Trophoblast cell (in vitro differentiated cells and primary cell): ENCODE results near the gene SOX3.

ENCODE experiments used
- DNase-seq, 2 donors: peaks; one replicate each; pipeline ENCODE4 v3.0.0-alpha.2; 2016
- H2AFZ ChIP-seq: 2 replicates; pipeline ENCODE4 v1.6.1; 2013; ENCODE audit warnings: low read length, moderate library complexity, mild to moderate bottlenecking; ENCODE audit not compliant: insufficient read depth, poor library complexity
- H2AK5ac ChIP-seq: 2 replicates; pipeline ENCODE4 v1.6.1; 2013; ENCODE audit warnings: mild to moderate bottlenecking, low read length
- H2BK120ac ChIP-seq: 2 replicates; pipeline ENCODE4 v1.6.1; 2013; ENCODE audit warnings: low read length, mild to moderate bottlenecking, moderate library complexity; ENCODE audit not compliant: insufficient read depth, poor library complexity
- H2BK12ac ChIP-seq: 2 replicates; pipeline ENCODE4 v1.6.1; 2013; ENCODE audit warnings: mild to moderate bottlenecking, low read length, moderate library complexity
- H2BK5ac ChIP-seq: 2 replicates; pipeline ENCODE4 v1.6.1; 2013; ENCODE audit warnings: low read length, low read depth, moderate library complexity, mild to moderate bottlenecking; ENCODE audit not compliant: poor library complexity
- H3K14ac ChIP-seq: 2 replicates; pipeline ENCODE4 v1.6.1; 2013; ENCODE audit warnings: mild to moderate bottlenecking, low read length
- H3K18ac ChIP-seq: 2 replicates; pipeline ENCODE4 v1.6.1; 2013; ENCODE audit warnings: mild to moderate bottlenecking, low read length
- H3K23ac ChIP-seq: 2 replicates; pipeline ENCODE4 v1.6.1; 2013; ENCODE audit warnings: low read length
- H3K27ac ChIP-seq: 2 replicates; pipeline ENCODE4 v1.5.1; 2013; ENCODE audit warnings: low read depth, mild to moderate bottlenecking, inconsistent platforms, low read length, moderate library complexity
- H3K27me3 ChIP-seq: 2 replicates; pipeline ENCODE4 v1.6.1; 2013; ENCODE audit warnings: inconsistent platforms, mild to moderate bottlenecking, low read length, moderate library complexity; ENCODE audit not compliant: insufficient read depth
- H3K36me3 ChIP-seq, 2 experiments: 1 replicate in 1 of 2; 2 replicates in 1 of 2; pipeline ENCODE4 v1.6.1; 2013; ENCODE audit warnings: low read length in 2 of 2, mild to moderate bottlenecking in 2 of 2, moderate library complexity in 1 of 2; ENCODE audit not compliant: insufficient read depth in 2 of 2, control insufficient read depth in 1 of 2
- H3K4ac ChIP-seq: 2 replicates; pipeline ENCODE4 v1.6.1; 2013; ENCODE audit warnings: low read depth, mild to moderate bottlenecking, low read length, moderate library complexity
- H3K4me1 ChIP-seq, 2 experiments: 1 replicate in 1 of 2; 2 replicates in 1 of 2; pipeline ENCODE4 v1.6.1; 2013; ENCODE audit warnings: low read length in 2 of 2, mild to moderate bottlenecking in 2 of 2, moderate library complexity in 1 of 2; ENCODE audit not compliant: insufficient read depth in 2 of 2, control insufficient read depth in 1 of 2
- H3K4me2 ChIP-seq: 2 replicates; pipeline ENCODE4 v1.6.1; 2013; ENCODE audit warnings: inconsistent platforms, mild to moderate bottlenecking, low read length, moderate library complexity
- H3K4me3 ChIP-seq: 2 replicates; pipeline ENCODE4 v1.5.1; 2013; ENCODE audit warnings: mild to moderate bottlenecking, low read depth, low read length, inconsistent platforms
- H3K79me1 ChIP-seq: one replicate; pipeline ENCODE4 v1.6.1; 2013; ENCODE audit warnings: low read length
- H3K79me2 ChIP-seq: 2 replicates; pipeline ENCODE4 v1.6.1; 2013; ENCODE audit warnings: low read length, mild to moderate bottlenecking; ENCODE audit not compliant: control insufficient read depth, insufficient read depth, poor library complexity
- H3K9ac ChIP-seq: 2 replicates; pipeline ENCODE4 v1.6.1; 2013; ENCODE audit warnings: mild to moderate bottlenecking, low read length
- H3K9me3 ChIP-seq: 2 replicates; pipeline ENCODE4 v1.6.1; 2013; ENCODE audit warnings: low read depth, mild to moderate bottlenecking, control low read depth, inconsistent platforms, low read length; ENCODE audit not compliant: insufficient read depth
- H4K12ac ChIP-seq: 2 replicates; pipeline ENCODE4 v1.6.1; 2013; ENCODE audit warnings: low read depth, mild to moderate bottlenecking, low read length, moderate library complexity
- H4K8ac ChIP-seq: 2 replicates; pipeline ENCODE4 v1.6.1; 2013; ENCODE audit warnings: low read depth, mild to moderate bottlenecking, low read length, moderate library complexity
- H4K91ac ChIP-seq: one replicate; pipeline ENCODE4 v1.6.1; 2013; ENCODE audit warnings: low read depth, mild to moderate bottlenecking, low read length, moderate library complexity
- WGBS: extraction: QIAGEN DNeasy Blood & Tissue Kit; methylation state at CpG from one replicate; pipeline ENCODE4 v1.1.7; 2013; ENCODE audit warnings: missing lambda C conversion rate; ENCODE audit not compliant: insufficient read length, insufficient coverage; ENCODE audit errors: extremely low coverage; 5-methylcytosine and 5-hydroxymethylcytosine counted together

SOX3 gene

DNA sequence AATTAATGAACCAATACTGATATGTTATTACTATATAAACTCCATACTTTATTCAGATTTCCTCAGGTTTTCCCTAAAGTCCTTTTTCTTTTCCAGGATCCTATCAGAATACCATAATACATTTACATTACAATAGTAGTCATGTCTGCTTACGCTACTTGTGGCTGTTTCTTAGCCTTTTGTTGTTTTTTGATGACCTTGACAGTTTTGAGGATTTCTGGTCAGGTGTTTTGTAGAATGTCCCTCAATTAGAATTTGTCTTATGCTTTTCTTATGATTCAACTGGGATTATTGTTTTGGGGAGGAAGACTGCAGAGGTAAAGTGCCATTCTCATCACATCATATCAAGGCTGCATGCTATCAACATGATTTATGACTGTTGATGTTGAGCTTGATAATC, 9.1 kb downstream of the SOX3 start:
- Histone ChIP-seq H3K27me3 (peaks cover 2% of the 10 kb centered on the region), H2BK120ac (no peak overlapping the region), H3K9me3 (no peaks in the 10 kb centered on the region), H2AFZ (no peak overlapping the region), H3K9ac (no peak overlapping the region), H2BK5ac (no peak overlapping the region), H2BK12ac (no peak overlapping the region), H3K14ac (no peak overlapping the region), H3K4me1 (no peaks in the 10 kb centered on the region), H3K4ac (no peak overlapping the region), H3K18ac (no peak overlapping the region), H4K12ac (no peak overlapping the region), H3K79me1 (no peaks in the 10 kb centered on the region), H3K36me3 (no peaks in the 10 kb centered on the region), H3K23ac (no peak overlapping the region), H4K91ac (no peak overlapping the region), H3K27ac (no peak overlapping the region), H3K4me2 (no peak overlapping the region), H3K4me3 (no peak overlapping the region), H3K79me2 (no peaks in the 10 kb centered on the region), H2AK5ac (no peak overlapping the region), H4K8ac (no peak overlapping the region)
- no CpG with 5 or more reads among the region's 1 CpG for WGBS
- DNase-seq: no peak

DNA sequence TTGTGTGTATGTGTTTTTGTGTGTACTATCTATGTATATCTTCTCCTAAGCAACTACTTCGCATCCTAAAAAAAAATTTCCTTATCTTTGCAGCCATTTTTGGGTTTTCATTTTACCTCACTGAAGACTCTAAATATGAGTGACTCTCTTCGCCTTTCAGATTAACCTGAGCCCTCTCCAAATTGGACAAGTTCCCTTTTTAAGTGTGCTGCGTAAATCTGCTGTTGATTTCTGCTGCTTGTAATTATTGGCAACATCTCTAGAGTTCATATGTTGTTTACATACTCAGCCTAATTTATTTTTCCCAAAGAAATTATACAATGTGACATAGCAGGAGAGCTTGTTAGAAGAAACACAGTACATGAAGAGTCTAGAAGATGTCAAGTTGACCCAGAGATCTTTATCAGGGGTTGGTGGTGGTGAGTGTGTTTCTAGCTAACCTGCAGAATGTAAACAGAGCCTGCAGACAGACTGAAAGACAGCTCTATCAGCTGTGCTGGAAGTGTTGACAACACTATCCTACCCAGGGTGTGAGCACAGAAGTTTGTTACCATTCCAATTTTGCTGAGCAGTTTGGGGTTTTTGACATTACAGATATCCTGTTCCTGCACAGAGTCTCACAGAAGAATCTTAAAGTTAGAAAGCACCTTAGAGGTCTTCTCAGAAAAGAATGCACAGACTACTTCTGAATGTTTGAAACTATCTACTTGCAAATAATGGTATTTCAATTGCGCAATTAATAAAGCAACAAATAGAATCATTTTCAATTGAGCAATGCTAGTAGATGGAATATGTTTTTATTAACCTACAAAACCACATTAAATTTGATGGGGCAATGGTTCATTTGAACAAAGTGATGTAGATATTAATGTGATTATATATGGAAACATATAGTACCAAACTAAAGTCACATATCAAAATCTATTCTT, 12.5 kb downstream of the SOX3 start:
- no CpG with 5 or more reads among the region's 4 CpGs for WGBS
- no peaks in the 10 kb centered on the region for H3K27me3 ChIP-seq
- no peak overlapping the region for H3K9ac ChIP-seq

DNA sequence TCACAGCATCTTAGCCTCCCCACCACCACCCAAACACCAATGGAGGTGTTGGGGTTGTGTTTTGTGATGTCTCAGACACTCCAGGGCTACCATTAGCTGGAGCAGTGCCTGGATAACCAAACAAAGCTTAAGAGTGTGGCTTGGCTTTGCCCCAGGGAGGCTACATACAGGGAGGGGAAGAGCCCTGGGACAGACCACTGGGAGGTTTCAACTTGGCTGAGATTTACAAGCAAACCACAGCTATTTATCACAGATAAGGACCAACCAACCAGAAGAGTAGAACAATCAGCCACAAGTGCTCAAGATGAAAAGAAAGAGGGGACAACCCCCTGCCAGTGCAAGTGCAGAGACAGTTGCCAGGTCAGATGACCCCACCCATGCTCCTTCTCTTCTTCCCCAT, 24.1 kb downstream of the SOX3 start:
- Histone ChIP-seq H2AK5ac (no peak overlapping the region), H3K23ac (no peak overlapping the region), H3K27me3 (no peaks in the 10 kb centered on the region), H3K14ac (no peak overlapping the region), H3K4me3 (no peak overlapping the region), H4K8ac (no peak overlapping the region), H3K79me1 (no peaks in the 10 kb centered on the region), H3K79me2 (no peaks in the 10 kb centered on the region), H3K4ac (no peak overlapping the region), H4K12ac (no peak overlapping the region), H4K91ac (no peak overlapping the region), H2BK12ac (no peak overlapping the region), H3K36me3 (no peaks in the 10 kb centered on the region), H3K18ac (no peak overlapping the region), H2BK5ac (no peak overlapping the region), H2AFZ (no peak overlapping the region), H3K4me2 (no peak overlapping the region), H3K27ac (no peak overlapping the region), H2BK120ac (no peak overlapping the region), H3K9ac (no peak overlapping the region), H3K4me1 (no peaks in the 10 kb centered on the region), H3K9me3 (no peaks in the 10 kb centered on the region)
- DNase-seq: no peak

More for the DNA sequence above, 12.5 kb downstream of the SOX3 start:
- Histone ChIP-seq H3K9me3 (no peaks in the 10 kb centered on the region), H3K27ac (no peak overlapping the region), H3K4me2 (no peak overlapping the region), H2AK5ac (no peak overlapping the region), H2BK12ac (no peak overlapping the region), H3K4me3 (no peak overlapping the region), H2BK120ac (no peak overlapping the region), H3K79me1 (no peaks in the 10 kb centered on the region), H3K14ac (no peak overlapping the region), H3K79me2 (no peaks in the 10 kb centered on the region), H4K91ac (no peak overlapping the region), H3K36me3 (no peaks in the 10 kb centered on the region), H3K23ac (no peak overlapping the region), H2BK5ac (no peak overlapping the region), H3K4ac (no peak overlapping the region), H4K8ac (no peak overlapping the region), H3K4me1 (no peaks in the 10 kb centered on the region), H3K18ac (no peak overlapping the region), H4K12ac (no peak overlapping the region), H2AFZ (no peak overlapping the region)
- DNase-seq: no peak

DNA sequence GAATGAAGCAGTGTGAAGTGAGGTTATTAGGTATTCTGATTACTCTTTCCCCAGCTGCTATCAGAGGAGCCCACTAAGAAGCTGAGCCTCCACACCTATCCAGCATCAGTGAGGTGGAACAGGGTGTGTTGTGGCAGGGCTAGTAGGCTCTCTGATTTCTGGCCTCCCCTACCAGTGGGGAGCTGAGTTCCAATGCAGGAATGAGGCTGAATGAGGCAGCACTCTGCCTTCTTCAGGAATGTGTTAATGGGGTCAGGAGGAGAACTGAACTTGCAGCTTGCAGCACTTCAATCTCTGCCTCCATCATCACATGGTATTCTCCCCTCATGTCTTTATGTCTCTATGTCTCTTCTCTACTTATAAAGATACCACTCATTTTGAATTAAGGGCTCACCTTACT, 26.9 kb downstream of the SOX3 start:
- Histone ChIP-seq H3K27me3 (no peaks in the 10 kb centered on the region), H2BK120ac (no peak overlapping the region), H3K9me3 (no peaks in the 10 kb centered on the region), H4K91ac (no peak overlapping the region), H4K12ac (no peak overlapping the region), H3K27ac (no peak overlapping the region), H3K9ac (no peak overlapping the region), H2AFZ (no peak overlapping the region), H3K36me3 (peaks cover 0 to 2% of the 10 kb centered on the region in 2 experiments), H3K79me1 (no peaks in the 10 kb centered on the region), H3K23ac (no peak overlapping the region), H2BK5ac (no peak overlapping the region), H3K14ac (no peak overlapping the region), H3K4me1 (no peaks in the 10 kb centered on the region), H3K18ac (no peak overlapping the region), H2AK5ac (no peak overlapping the region), H3K4me3 (no peak overlapping the region), H3K4me2 (no peak overlapping the region), H3K4ac (no peak overlapping the region), H2BK12ac (no peak overlapping the region), H4K8ac (no peak overlapping the region), H3K79me2 (no peaks in the 10 kb centered on the region)
- DNase-seq: no peak
